Measurements from ENCODE around the gene SLC28A1. TPM values are rescaled to one million over a fixed set of nuclear protein-coding genes. Genes with fewer than 3 reads are reported as not detected.

The SLC28A1 gene
- total and polyA plus RNA-seq, 2 of the 4 experiments (the other 2 are of a cell fraction): not detected

- Histone ChIP-seq H4K5ac (ENCODE audit: low read depth, low read length) (no peak overlapping the region), H4K20me1 (ENCODE audit: insufficient read depth, low read length) (no peaks in the 10 kb centered on the region), H2BK5ac (ENCODE audit: low read depth, low read length, poor library complexity, severe bottlenecking) (no peak overlapping the region), H2BK120ac (ENCODE audit: low read depth, low read length) (peak overlapping the region; percentile 28; the same call in 1 of the 2 replicates), H2AK9ac (replicated peaks; ENCODE audit: low read depth, low read length, poor library complexity) (peak overlapping the region; percentile 25), H3K27me3 (ENCODE audit: control insufficient read depth, insufficient read depth, low read length) (no peaks in the 10 kb centered on the region), H3K4me3 (ENCODE audit: insufficient read depth, low read depth, low read length) (no peak overlapping the region), H3K14ac (replicated peaks; ENCODE audit: low read depth, low read length) (peak overlapping the region; percentile 42; the same call in 1 of the 2 replicates), H4K91ac (ENCODE audit: insufficient read depth, low read depth, low read length) (peak overlapping the region; percentile 38; the same call in 1 of the 2 replicates), H2BK15ac (ENCODE audit: low read depth, low read length) (no peak overlapping the region), H4K8ac (ENCODE audit: low read depth in 2 of 2, low read length in 2 of 2) (no peak overlapping the region), H3K56ac (ENCODE audit: extremely low read depth, insufficient read depth, low read length) (no peak overlapping the region), H3K36me3 (ENCODE audit: control insufficient read depth, insufficient read depth, low read length) (no peaks in the 10 kb centered on the region), H3K4ac (ENCODE audit: low read depth, low read length) (peak overlapping the region; percentile 12; the same call in 1 of the 2 replicates), H3K9me3 (ENCODE audit: control insufficient read depth, insufficient read depth, low read length) (no peaks in the 10 kb centered on the region), H3K27ac (ENCODE audit: insufficient read depth, low read length) (no peak overlapping the region), H3K9ac (ENCODE audit: low read depth, low read length) (no peak overlapping the region), H3K23ac (ENCODE audit: low read depth, low read length) (no peak overlapping the region), H3K9me1 (ENCODE audit: insufficient read depth, low read length) (peaks cover 19% of the 10 kb centered on the region), H2AFZ (replicated peaks; ENCODE audit: low read length, poor library complexity) (no peak overlapping the region), H2BK20ac (ENCODE audit: low read depth, low read length) (peak overlapping the region; percentile 18), H2AK5ac (ENCODE audit: low read depth, low read length) (peak overlapping the region; percentile 6; the same call in 1 of the 2 replicates), H3K4me2 (ENCODE audit: low read depth, low read length) (no peak overlapping the region), H3K4me1 (ENCODE audit: control insufficient read depth, insufficient read depth, low read length) (peaks cover 6% of the 10 kb centered on the region; the same call in 1 of the 2 replicates), H3K79me1 (ENCODE audit: low read depth in 1 of 2, low read length in 2 of 2) (peaks cover 0 to 2% of the 10 kb centered on the region in 2 experiments; a peak in 1 of 4 replicates), H3K18ac (ENCODE audit: low read depth, low read length) (no peak overlapping the region)
- no peak for DNase-seq
- intact Hi-C loops (cut with micrococcal nuclease) (no loop called here), dilution Hi-C loops (cut with HindIII; ENCODE audit: low sequenced_read_pairs, unreplicated experiment) (no loop called here), in situ Hi-C loops (cut with MboI; ENCODE audit: low sequenced_read_pairs) (no loop called here)
- WGBS, 2 experiments (ENCODE audit: extremely low coverage in 2 of 2, insufficient read length in 1 of 2): 80% methylated on average over 1 of the region's 5 CpGs; no CpG with 5 or more reads in 1 of the 2 experiments
- BruUV-seq (replicated peaks): no TSS peak
- POLR2A ChIA-PET (ENCODE audit: unreplicated experiment): no interaction called here
- CTCF ChIA-PET: no interaction called here
- ATAC-seq (ENCODE audit: low read depth): no peak
- TF ChIP-seq RCOR1 (IDR thresholded peaks at IDR 0.05; ENCODE audit: insufficient replicate concordance, low read length): no peak
- no peak for TF ChIP-seq BHLHE40 (IDR thresholded peaks at IDR 0.05; ENCODE audit: low read depth, low read length)
- no peak for TF ChIP-seq RFX5 (IDR thresholded peaks at IDR 0.05; ENCODE audit: low read depth, low read length)
- no peak for TF ChIP-seq SMC3 (IDR thresholded peaks at IDR 0.05; ENCODE audit: low read depth, low read length)
- TF ChIP-seq MXI1 (IDR thresholded peaks at IDR 0.05; ENCODE audit: borderline replicate concordance, low read depth, low read length): no peak
- no peak for TF ChIP-seq NFE2L2 (IDR thresholded peaks at IDR 0.05; ENCODE audit: low read depth, low read length)
- TF ChIP-seq ELK1 (IDR thresholded peaks at IDR 0.05; ENCODE audit: borderline replicate concordance, low read depth, low read length): no peak
- TF ChIP-seq POLR2A (IDR thresholded peaks at IDR 0.05; ENCODE audit: low read depth, low read length): no peak
- TF ChIP-seq CHD1 (IDR thresholded peaks at IDR 0.05; ENCODE audit: low read depth, low read length): no peak
- TF ChIP-seq MAZ (IDR thresholded peaks at IDR 0.05; ENCODE audit: borderline replicate concordance, low read depth, low read length): no peak
- TF ChIP-seq USF2 (IDR thresholded peaks at IDR 0.05; ENCODE audit: low read depth, low read length): no peak
- no peak for TF ChIP-seq CEBPB (IDR thresholded peaks at IDR 0.05; ENCODE audit: low read depth, low read length)
- TF ChIP-seq RAD21 (IDR thresholded peaks at IDR 0.05; ENCODE audit: low read length): no peak
- no peak for TF ChIP-seq MAFK (IDR thresholded peaks at IDR 0.05; ENCODE audit: low read depth, low read length)
- no peak for TF ChIP-seq CTCF (conservative IDR thresholded peaks at IDR 0.05; ENCODE audit: low read depth, low read length)
These were observed 62.5 kb downstream of the SLC28A1 start for GRCh38 chr15:84946772-84947489.
